ENCODE results near the gene CAMTA1.

Gene CAMTA1

GRCh38 chr1:7256526-7256925 is 471.3 kb downstream of the CAMTA1 start:
- DNase-seq (ENCODE audit: low read depth, low spot score), result no peak
- H3K27ac ChIP-seq, result no peak overlapping the region

DNA sequence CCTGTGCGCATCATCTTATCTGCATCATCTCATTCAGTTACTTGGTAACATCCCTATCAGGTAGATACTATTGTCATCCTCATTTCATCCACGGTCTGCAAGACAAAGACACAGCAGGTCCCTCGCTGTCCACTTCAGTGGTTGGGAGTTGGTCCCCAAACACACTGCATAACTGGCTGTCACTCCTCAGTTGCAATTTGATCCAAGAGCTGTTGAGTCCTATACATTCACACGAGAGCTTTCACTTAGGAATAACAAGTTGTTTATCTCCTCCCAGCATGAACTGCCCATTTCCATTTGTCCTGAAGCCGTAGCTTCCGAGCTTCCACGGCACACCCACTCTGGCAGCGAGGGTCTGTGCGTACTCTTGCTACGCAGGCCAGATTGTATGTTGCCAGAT is 472.0 kb downstream of the CAMTA1 start:
- H3K27ac ChIP-seq, result no peak overlapping the region
- DNase-seq (ENCODE audit: low read depth, low spot score), result no peak

DNA sequence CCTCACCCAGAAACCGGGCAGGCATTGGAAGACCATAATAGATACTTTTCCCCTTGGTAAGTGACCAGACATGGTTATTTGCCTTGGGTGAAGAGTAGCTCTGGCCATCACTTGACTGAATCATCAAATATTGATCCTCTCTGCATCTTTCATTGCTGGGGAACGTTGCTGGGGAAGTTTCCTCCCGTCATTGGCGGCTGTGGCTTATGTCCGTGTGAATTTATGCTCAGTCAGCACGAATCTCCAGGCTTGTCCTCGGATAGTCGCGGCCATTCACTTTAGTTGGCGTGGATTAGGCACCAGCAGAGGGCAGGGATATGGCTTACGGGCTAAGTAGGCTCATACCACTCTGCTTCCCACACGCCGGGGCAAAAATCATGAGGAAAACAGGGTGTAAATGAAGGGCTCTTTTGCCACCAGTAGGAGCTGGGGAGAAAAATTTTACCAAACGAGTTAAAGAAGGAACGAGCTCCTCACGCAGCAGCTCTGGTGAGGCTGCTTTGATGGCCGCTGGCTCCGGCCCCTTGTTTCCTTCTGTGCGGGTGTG is 473.4 kb downstream of the CAMTA1 start:
- no peak for DNase-seq (ENCODE audit: low read depth, low spot score)
- no peak overlapping the region for H3K27ac ChIP-seq

- H3K27ac ChIP-seq, result no peak overlapping the region
- no peak for DNase-seq (ENCODE audit: low read depth, low spot score)
Observed at GRCh38 chr1:7259955-7260354, 474.7 kb downstream of the CAMTA1 start.

DNA sequence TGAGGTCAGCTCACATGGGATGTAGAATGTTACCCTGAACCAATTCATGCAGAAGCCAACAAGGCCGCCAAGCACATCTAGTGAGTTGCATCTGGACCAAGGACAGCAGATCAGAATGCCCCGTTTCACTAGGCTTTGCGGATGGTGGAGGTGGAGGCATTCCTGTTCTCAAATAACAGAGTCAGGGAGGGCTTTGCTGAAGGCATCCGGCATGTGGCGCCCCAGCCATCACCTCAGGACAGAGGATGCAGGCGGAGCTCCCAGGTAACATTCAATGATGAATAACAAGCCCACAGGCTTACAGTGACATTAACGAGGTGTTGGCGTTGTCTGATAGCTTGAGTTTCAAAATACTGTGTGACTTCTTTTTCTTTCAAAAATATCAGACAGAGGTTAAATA is 476.2 kb downstream of the CAMTA1 start:
- no peak overlapping the region for H3K27ac ChIP-seq
- DNase-seq (ENCODE audit: low read depth, low spot score), result no peak

DNA sequence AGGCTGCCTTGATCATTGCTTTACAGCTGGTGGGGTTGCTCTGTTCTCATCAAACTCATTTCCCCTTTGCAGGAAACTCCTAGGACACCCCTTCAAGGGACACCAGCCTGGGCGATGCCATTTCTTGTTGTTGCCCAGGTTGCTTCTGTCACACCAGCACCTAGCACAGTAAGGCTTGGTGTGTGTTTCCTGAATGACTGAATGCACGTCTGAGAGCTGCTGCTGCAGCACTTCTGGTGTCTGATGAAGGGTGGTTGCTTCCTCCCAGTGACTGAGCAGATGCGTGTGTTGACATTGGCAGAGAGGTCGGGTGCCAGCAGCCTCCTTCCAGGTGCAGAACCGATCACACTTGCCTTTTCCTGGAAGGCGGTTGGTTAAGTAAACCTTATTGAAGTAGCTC is 477.4 kb downstream of the CAMTA1 start:
- peak; percentile 34 for DNase-seq (ENCODE audit: low read depth, low spot score)
- H3K27ac ChIP-seq, result no peak overlapping the region

- DNase-seq (ENCODE audit: low read depth, low spot score), result no peak
- H3K27ac ChIP-seq, result no peak overlapping the region
Observed at GRCh38 chr1:7263021-7263960, 478.0 kb downstream of the CAMTA1 start.

DNA sequence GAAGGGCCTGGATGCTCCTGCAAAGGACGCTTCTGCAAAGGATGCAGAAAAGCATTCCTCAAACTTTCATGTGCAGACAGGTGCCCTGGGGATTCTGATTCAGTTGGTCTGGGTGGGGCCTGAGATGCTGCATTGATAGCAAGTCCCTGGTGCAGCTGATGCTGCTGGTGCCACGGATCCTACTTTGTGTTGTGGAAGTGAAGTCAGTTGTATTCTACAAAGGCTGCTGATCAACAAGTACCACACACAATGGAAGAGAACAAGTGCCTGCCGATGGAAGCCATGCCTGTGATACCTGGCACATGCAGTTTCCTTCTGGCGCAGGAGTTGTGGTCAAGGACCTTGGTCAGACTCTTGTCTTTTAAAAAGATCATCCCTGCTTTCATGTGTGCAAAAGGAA is 478.8 kb downstream of the CAMTA1 start:
- DNase-seq (ENCODE audit: low read depth, low spot score), result no peak
- no peak overlapping the region for H3K27ac ChIP-seq

DNA sequence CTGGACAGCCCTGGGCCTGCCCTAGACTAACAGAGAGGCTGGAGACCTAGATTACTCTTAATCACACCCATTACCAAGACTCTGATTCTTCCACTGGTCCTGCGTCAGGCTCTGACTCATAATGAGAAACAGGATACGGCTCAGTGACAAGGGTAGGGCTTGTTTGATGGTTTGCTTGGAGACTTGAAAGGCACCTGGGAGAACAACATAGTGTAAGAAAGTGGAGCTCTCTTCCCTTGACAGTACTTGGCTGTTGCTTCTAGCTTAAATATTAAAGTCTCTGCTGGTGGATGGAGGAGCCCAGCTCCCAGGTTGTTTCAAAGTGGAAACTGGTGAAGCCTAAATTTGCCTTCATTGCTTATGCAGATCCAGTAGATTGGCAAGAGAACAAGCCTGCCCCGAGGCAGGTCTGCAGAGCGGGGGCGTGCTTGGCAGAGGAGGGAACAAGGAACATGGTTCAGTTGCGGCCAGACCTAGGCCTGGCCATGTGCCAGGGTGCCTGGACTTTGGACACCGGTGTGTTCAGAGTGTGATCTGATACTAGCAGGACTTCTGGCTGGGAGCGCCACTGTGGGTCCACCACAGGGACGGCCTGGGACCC is 480.6 kb downstream of the CAMTA1 start:
- DNase-seq (ENCODE audit: low read depth, low spot score), result peak; percentile 91
- H3K27ac ChIP-seq, result peak overlapping the region; percentile 76

DNA sequence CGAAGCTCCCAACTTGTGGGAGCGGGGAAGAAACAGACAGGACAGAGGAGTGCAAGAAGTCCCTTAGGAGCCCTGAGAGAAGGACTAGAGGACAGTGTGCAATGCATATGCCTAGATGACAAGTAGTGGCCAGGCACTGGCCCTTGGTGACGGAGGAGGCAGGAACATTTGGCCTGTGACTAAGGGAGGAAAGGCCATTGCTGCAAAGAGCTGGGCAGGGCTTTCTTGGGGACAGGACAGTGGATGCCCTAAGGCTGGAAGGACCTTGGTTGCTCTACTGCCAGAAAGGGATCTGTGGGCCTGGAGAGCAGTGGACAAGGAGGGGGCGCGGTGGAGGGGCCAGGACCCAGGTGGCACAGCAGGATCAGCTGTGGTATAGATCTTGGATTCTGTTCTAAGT is 481.3 kb downstream of the CAMTA1 start:
- peak overlapping the region; percentile 76 for H3K27ac ChIP-seq
- DNase-seq (ENCODE audit: low read depth, low spot score), result no peak

GRCh38 chr1:7267493-7267892 is 482.2 kb downstream of the CAMTA1 start:
- DNase-seq (ENCODE audit: low read depth, low spot score), result no peak
- no peak overlapping the region for H3K27ac ChIP-seq

DNA sequence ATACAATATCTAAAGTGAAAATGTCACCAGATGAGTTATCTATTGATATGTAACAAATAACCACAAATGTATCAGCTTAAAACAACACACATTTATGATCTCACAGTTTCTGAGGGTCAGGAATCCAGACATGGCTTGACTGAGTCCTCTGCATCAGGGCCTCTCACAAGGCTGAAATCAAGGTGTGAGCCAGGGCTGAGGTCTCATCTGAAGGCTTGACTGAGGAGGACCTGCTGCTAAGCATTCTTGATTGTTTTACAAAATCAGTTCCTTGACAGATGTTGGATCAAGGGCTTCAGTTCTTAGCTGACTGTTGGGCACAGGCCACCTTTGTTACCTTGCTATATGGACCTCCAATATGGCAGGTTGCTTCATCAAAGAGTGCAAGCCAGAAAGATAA is 483.7 kb downstream of the CAMTA1 start:
- DNase-seq (ENCODE audit: low read depth, low spot score), result no peak
- H3K27ac ChIP-seq, result no peak overlapping the region

GRCh38 chr1:7269525-7269924 is 484.3 kb downstream of the CAMTA1 start:
- no peak overlapping the region for H3K27ac ChIP-seq
- DNase-seq (ENCODE audit: low read depth, low spot score), result no peak

- DNase-seq (ENCODE audit: low read depth, low spot score), result no peak
- H3K27ac ChIP-seq, result no peak overlapping the region
Observed at GRCh38 chr1:7274256-7274655, 489.0 kb downstream of the CAMTA1 start.

GRCh38 chr1:7278045-7278444 is 492.8 kb downstream of the CAMTA1 start:
- DNase-seq (ENCODE audit: low read depth, low spot score), result peak; percentile 48
- no peak overlapping the region for H3K27ac ChIP-seq

- H3K27ac ChIP-seq, result no peak overlapping the region
- DNase-seq (ENCODE audit: low read depth, low spot score), result no peak
Observed at GRCh38 chr1:7278827-7279765, 493.8 kb downstream of the CAMTA1 start.

DNA sequence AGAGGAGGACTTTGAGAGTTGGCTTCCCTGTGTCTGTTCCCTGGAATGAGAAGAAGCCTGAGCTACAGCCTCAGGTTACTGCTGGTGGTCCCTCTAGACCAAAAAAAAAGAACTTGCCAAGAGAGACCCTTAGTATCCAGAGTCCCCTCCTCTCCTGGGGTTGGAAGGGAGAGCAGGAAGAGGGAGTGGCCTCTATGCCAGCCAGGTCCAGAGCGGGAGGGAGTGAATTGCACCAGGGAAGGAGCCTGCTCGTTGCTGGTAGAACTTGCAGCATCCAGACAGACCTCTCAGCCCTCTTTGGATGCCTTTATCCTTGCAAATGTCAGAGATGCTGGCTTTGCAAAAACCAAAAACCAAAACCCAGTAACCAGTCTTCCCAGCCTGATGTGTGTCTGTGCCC is 494.5 kb downstream of the CAMTA1 start:
- H3K27ac ChIP-seq, result no peak overlapping the region
- DNase-seq (ENCODE audit: low read depth, low spot score), result no peak

DNA sequence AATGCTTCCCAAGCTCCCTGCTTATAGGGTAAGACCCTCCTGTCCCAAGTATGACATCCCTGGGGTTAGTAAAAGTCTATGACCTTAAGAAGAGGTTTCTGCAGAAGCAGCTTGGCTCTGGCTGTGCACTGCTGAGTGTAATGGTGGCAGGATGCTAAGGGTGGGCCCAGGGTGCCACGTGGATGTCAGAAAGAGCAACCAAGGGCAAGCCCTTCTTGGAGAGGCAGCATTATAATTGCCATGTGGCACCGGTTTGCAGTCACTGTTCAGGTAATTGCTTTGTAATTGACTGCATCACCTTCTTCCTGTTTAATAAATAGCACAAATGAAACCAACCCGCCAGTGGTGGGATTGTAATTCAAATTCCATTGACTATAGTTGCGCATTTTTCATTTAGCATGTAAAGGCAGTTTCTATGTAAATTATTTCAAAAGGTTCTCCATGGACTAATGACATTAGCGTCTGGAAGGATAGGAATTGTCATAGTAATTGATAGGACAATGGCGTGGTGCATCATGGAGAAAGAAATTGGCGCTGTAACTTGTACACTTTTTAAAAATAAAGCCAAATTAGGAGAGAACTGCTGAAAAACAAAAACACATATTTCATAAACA is 495.2 kb downstream of the CAMTA1 start:
- DNase-seq (ENCODE audit: low read depth, low spot score), result no peak
- no peak overlapping the region for H3K27ac ChIP-seq

- no peak for DNase-seq (ENCODE audit: low read depth, low spot score)
- H3K27ac ChIP-seq, result no peak overlapping the region
Observed at GRCh38 chr1:7281821-7282220, 496.6 kb downstream of the CAMTA1 start.

GRCh38 chr1:7284839-7285435 is 499.7 kb downstream of the CAMTA1 start:
- no peak for DNase-seq (ENCODE audit: low read depth, low spot score)
- H3K27ac ChIP-seq, result no peak overlapping the region
